NOMO-1 (cell line): Measurements from ENCODE around the gene CD52.

Source experiments
- DNase-seq, 2 experiments: peaks; one replicate each; lab custom pipeline; 2025; ENCODE audit not compliant: unreplicated experiment in 2 of 2; lab: John Stamatoyannopoulos, UW

The CD52 gene

GRCh38 chr1:26317612-26318337, at the start of gene CD52:
TSS of gene CD52 (plus strand) at chr1:26317958. CDS start at chr1:26318018, 60 bp downstream.
- peak; percentile 41 to 69 for DNase-seq

- DNase-seq = no peak
Observed at GRCh38 chr1:26268290-26269197, 49.2 kb upstream of the CD52 start.

- DNase-seq = no peak
Observed at GRCh38 chr1:26269198-26269550, 48.6 kb upstream of the CD52 start.

- peak; percentile 85 to 93 for DNase-seq
Observed at GRCh38 chr1:26274801-26275425, 42.8 kb upstream of the CD52 start.

GRCh38 chr1:26275580-26276431, 42.0 kb upstream of the CD52 start:
- peak; percentile 62 to 68 for DNase-seq

- DNase-seq = peak; percentile 81 to 92
Observed at GRCh38 chr1:26276432-26276838, 41.3 kb upstream of the CD52 start.

- DNase-seq = no peak
Observed at GRCh38 chr1:26277261-26277661, 40.5 kb upstream of the CD52 start.

GRCh38 chr1:26277719-26278118, 40.0 kb upstream of the CD52 start:
- no peak for DNase-seq

- DNase-seq = no peak
Observed at GRCh38 chr1:26278303-26278702, 39.5 kb upstream of the CD52 start.

GRCh38 chr1:26278724-26279455, 38.9 kb upstream of the CD52 start:
- peak; percentile 39 to 46 for DNase-seq

GRCh38 chr1:26279456-26280332, 38.1 kb upstream of the CD52 start, which contains the start of gene SH3BGRL3:
TSS of gene SH3BGRL3 (plus strand) at chr1:26280086. CDS start at chr1:26280156, 70 bp downstream.
- DNase-seq = peak; percentile 87 to 93

- DNase-seq = no peak
Observed at GRCh38 chr1:26280333-26281042, 37.3 kb upstream of the CD52 start.

GRCh38 chr1:26281091-26281958, 36.4 kb upstream of the CD52 start:
- DNase-seq = no peak

- no peak for DNase-seq
Observed at GRCh38 chr1:26281971-26282370, 35.8 kb upstream of the CD52 start.

- no peak for DNase-seq
Observed at GRCh38 chr1:26282401-26282918, 35.3 kb upstream of the CD52 start.

GRCh38 chr1:26283279-26283853, 34.4 kb upstream of the CD52 start:
- no peak for DNase-seq
